HFFc6 (cell line): ENCODE measurements around the gene TEX11. TPM values are rescaled to one million over a fixed set of nuclear protein-coding genes. Genes with fewer than 3 reads are reported as not detected.

ENCODE experiments used
- DNase-seq: peaks from one replicate; pipeline ENCODE4 v3.0.0-alpha.2; 2018
- H3K27ac Mint-ChIP-seq: 2 replicates; pipeline ENCODE4 v1.8.0; 2020; ENCODE audit warnings: mild to moderate bottlenecking, mixed read lengths
- H3K27me3 Mint-ChIP-seq: 2 replicates; pipeline ENCODE4 v1.8.0; 2021; ENCODE audit warnings: mild to moderate bottlenecking, moderate library complexity, mixed read lengths; ENCODE audit not compliant: insufficient read depth
- H3K36me3 Mint-ChIP-seq: 2 replicates; pipeline ENCODE4 v1.8.0; 2021; ENCODE audit warnings: low read depth, mixed read lengths
- H3K4me1 Mint-ChIP-seq: 2 replicates; pipeline ENCODE4 v1.8.0; 2020; ENCODE audit warnings: low read depth, mixed read lengths
- H3K4me3 Mint-ChIP-seq: 2 replicates; pipeline ENCODE4 v1.8.0; 2020; ENCODE audit warnings: mild to moderate bottlenecking, moderate library complexity, mixed read lengths
- H3K9me3 Mint-ChIP-seq: 2 replicates; pipeline ENCODE4 v1.8.0; 2020; ENCODE audit warnings: mild to moderate bottlenecking, mixed read lengths
- CTCF ChIP-seq: fragments of 200-600 bp; sonication (generic); IDR thresholded peaks from 2 replicates; pipeline ENCODE4 v1.5.0; 2021; ENCODE audit warnings: antibody characterized with exemption, mild to moderate bottlenecking
- total RNA-seq, 6 experiments: library from RNA; stranded (reverse); fragmentation: NEBNext Ultra II Directional; extraction: Animal tissue kit (Norgen Biotek cat#: 25700); gene quantifications; 2 replicates in 1 of 6; 3 replicates in 5 of 6; pipeline ENCODE4 v1.2.3, GENCODE V29; 2021

The TEX11 gene
- total RNA-seq, 6 experiments from 2014 or later = not detected

- H3K4me3 Mint-ChIP-seq = no peak overlapping the region
- peak; percentile 52 for TF ChIP-seq CTCF
- DNase-seq = peak; percentile 1
- no peaks in the 10 kb centered on the region for H3K36me3 Mint-ChIP-seq
- no peaks in the 10 kb centered on the region for H3K4me1 Mint-ChIP-seq
- no peaks in the 10 kb centered on the region for H3K9me3 Mint-ChIP-seq
- no peak overlapping the region for H3K27ac Mint-ChIP-seq
- peaks cover 2% of the 10 kb centered on the region for H3K27me3 Mint-ChIP-seq
Observed at GRCh38 chrX:70554081-70554480, 354.4 kb downstream of the TEX11 start.

- Mint-ChIP-seq H3K27ac (no peak overlapping the region), H3K4me3 (no peak overlapping the region), H3K36me3 (no peaks in the 10 kb centered on the region), H3K4me1 (no peaks in the 10 kb centered on the region), H3K27me3 (peaks cover 2% of the 10 kb centered on the region), H3K9me3 (no peaks in the 10 kb centered on the region)
- no peak for TF ChIP-seq CTCF
- DNase-seq = no peak
Observed at GRCh38 chrX:70553516-70553915, 355.0 kb downstream of the TEX11 start.

- Mint-ChIP-seq H3K9me3 (no peaks in the 10 kb centered on the region), H3K27me3 (peaks cover 2% of the 10 kb centered on the region), H3K27ac (no peak overlapping the region), H3K4me3 (no peak overlapping the region), H3K4me1 (no peaks in the 10 kb centered on the region), H3K36me3 (no peaks in the 10 kb centered on the region)
- DNase-seq = no peak
- TF ChIP-seq CTCF = no peak
Observed at GRCh38 chrX:70552130-70552704, 356.3 kb downstream of the TEX11 start.

GRCh38 chrX:70549429-70549828 lies 359.1 kb downstream of the TEX11 start:
- no peak for DNase-seq
- H3K4me1 Mint-ChIP-seq = no peaks in the 10 kb centered on the region
- H3K36me3 Mint-ChIP-seq = no peaks in the 10 kb centered on the region
- no peak overlapping the region for H3K4me3 Mint-ChIP-seq
- H3K27ac Mint-ChIP-seq = no peak overlapping the region
- no peaks in the 10 kb centered on the region for H3K27me3 Mint-ChIP-seq
- TF ChIP-seq CTCF = no peak
- no peaks in the 10 kb centered on the region for H3K9me3 Mint-ChIP-seq

- DNase-seq = no peak
- Mint-ChIP-seq H3K4me1 (no peaks in the 10 kb centered on the region), H3K9me3 (no peaks in the 10 kb centered on the region; the same call in 1 of the 2 replicates), H3K36me3 (no peaks in the 10 kb centered on the region), H3K27ac (no peak overlapping the region), H3K4me3 (no peak overlapping the region), H3K27me3 (peaks cover 10% of the 10 kb centered on the region)
- no peak for TF ChIP-seq CTCF
Observed at GRCh38 chrX:70535198-70535597, 373.3 kb downstream of the TEX11 start.
